HCT116 (cell line): Measurements from ENCODE around the gene LIMS3. TPM values are rescaled to one million over a fixed set of nuclear protein-coding genes. Genes with fewer than 3 reads are reported as not detected.
"Not testable (repeated sequence)": the region's sequence is repeated elsewhere in the genome, so short reads cannot be mapped to it uniquely, and the experiment has no call there.

ENCODE experiments used
- ATAC-seq: fragments of 200-7000 bp; cut with Tn5 transposase; 2 replicates; pipeline ENCODE4 v1.9.1; 2020; ENCODE audit warnings: mild to moderate bottlenecking, moderate library complexity
- BruUV-seq: library from RNA; stranded (reverse); fragments of 400-500 nt; replicated peaks from 2 replicates; lab custom pipeline; 2021; lab: Mats Ljungman, UMichigan
- CTCF ChIA-PET: fragments of 300-600 bp; sonication (Branson Sonifier 250); formaldehyde crosslinking; loops from one replicate; lab custom pipeline; 2021; ENCODE audit warnings: antibody characterized with exemption; lab: Charles Lee
- POLR2A ChIA-PET: fragments of 300-600, 350-600 bp; sonication (Branson Sonifier 250); formaldehyde crosslinking; loops from one replicate; lab custom pipeline; 2021; ENCODE audit warnings: antibody characterized with exemption; lab: Charles Lee
- RAD21 ChIA-PET, 2 experiments: fragments of 300-600 bp; sonication (Branson Sonifier 250); formaldehyde crosslinking; loops; one replicate each; lab custom pipeline; 2023; ENCODE audit warnings: low total read pairs in 2 of 2; ENCODE audit not compliant: uncharacterized antibody in 2 of 2, unreplicated experiment in 2 of 2, low non-redundant PET in 1 of 2; lab: Charles Lee
- DNase-seq: peaks from one replicate; pipeline ENCODE4 v3.0.0-alpha.2; 2010; ENCODE audit warnings: low read depth, low spot score
- H2AFZ ChIP-seq: fragments of 200-600 bp; shearing (Covaris generic), sonication (generic); 2 replicates; pipeline ENCODE4 v1.6.1; 2017; ENCODE audit warnings: low read depth, mixed run types, mixed read lengths, antibody characterized with exemption, low read length; ENCODE audit not compliant: poor library complexity, severe bottlenecking
- H3K27ac ChIP-seq: 2 replicates; pipeline ENCODE4 v1.5.1; 2012; ENCODE audit warnings: low read depth, low read length
- H3K27me3 ChIP-seq: fragments of 200-600 bp; sonication (generic); 2 replicates; pipeline ENCODE4 v1.6.1; 2016; ENCODE audit warnings: mixed run types, low read length, mixed read lengths; ENCODE audit not compliant: insufficient read depth
- H3K36me3 ChIP-seq, 2 experiments: fragments of 200-500 bp in 1 of 2; fragments of 200-600 bp in 1 of 2; sonication (Bioruptor generic) in 1 of 2; sonication (generic) in 1 of 2; 2 replicates each; pipeline versions ENCODE4 v1.5.1 to v1.6.1; 2014 to 2016; ENCODE audit warnings: low read length in 2 of 2, inconsistent platforms in 1 of 2, mixed read lengths in 1 of 2, mixed run types in 1 of 2; ENCODE audit not compliant: insufficient read depth in 2 of 2, control insufficient read depth in 1 of 2
- H3K4me1 ChIP-seq, 2 experiments: fragments of 200-600 bp in 1 of 2; sonication (generic) in 1 of 2; 2 replicates each; pipeline versions ENCODE4 v1.5.1 to v1.6.1; 2012 to 2017; ENCODE audit warnings: low read length in 2 of 2, inconsistent platforms in 1 of 2, mild to moderate bottlenecking in 1 of 2, mixed read lengths in 1 of 2, mixed run types in 1 of 2, moderate library complexity in 1 of 2; ENCODE audit not compliant: insufficient read depth in 2 of 2, control insufficient read depth in 1 of 2
- H3K4me2 ChIP-seq: fragments of 200-600 bp; sonication (generic); 2 replicates; pipeline ENCODE4 v1.6.1; 2017; ENCODE audit warnings: mixed run types, low read length, mixed read lengths
- H3K4me3 ChIP-seq, 2 experiments: fragments of 200-600 bp in 1 of 2; sonication (generic) in 1 of 2; replicated peaks in 1 of 2; 2 replicates each; pipeline ENCODE4 v1.5.1; 2011 to 2016; ENCODE audit warnings: low read length in 2 of 2, control low read depth in 1 of 2, low read depth in 1 of 2, mild to moderate bottlenecking in 1 of 2, mixed read lengths in 1 of 2, mixed run types in 1 of 2
- H3K79me2 ChIP-seq: fragments of 200-600 bp; sonication (generic); 2 replicates; pipeline ENCODE4 v1.6.1; 2017; ENCODE audit warnings: mild to moderate bottlenecking, mixed run types, low read length, moderate library complexity, mixed read lengths; ENCODE audit not compliant: insufficient read depth
- H3K9ac ChIP-seq: fragments of 200-600 bp; sonication (generic); 2 replicates; pipeline ENCODE4 v1.6.1; 2016; ENCODE audit warnings: low read length, mixed read lengths
- H3K9me2 ChIP-seq: fragments of 200-600 bp; sonication (generic), shearing (Covaris generic); 2 replicates; pipeline ENCODE4 v1.6.1; 2017; ENCODE audit warnings: mixed run types, mild to moderate bottlenecking, moderate library complexity; ENCODE audit not compliant: insufficient read depth
- H3K9me3 ChIP-seq, 2 experiments: fragments of 200-500 bp in 1 of 2; fragments of 200-600 bp in 1 of 2; sonication (Bioruptor generic) in 1 of 2; sonication (generic) in 1 of 2; 2 replicates each; pipeline ENCODE4 v1.6.1; 2014 to 2017; ENCODE audit warnings: low read length in 2 of 2, mixed read lengths in 2 of 2, inconsistent platforms in 1 of 2, low read depth in 1 of 2, mild to moderate bottlenecking in 1 of 2, mixed run types in 1 of 2, moderate library complexity in 1 of 2; ENCODE audit not compliant: control insufficient read depth in 1 of 2, insufficient read depth in 1 of 2
- H4K20me1 ChIP-seq: fragments of 200-600 bp; sonication (generic), shearing (Covaris generic); 2 replicates; pipeline ENCODE4 v1.6.1; 2017; ENCODE audit warnings: mixed run types, mild to moderate bottlenecking, moderate library complexity; ENCODE audit not compliant: insufficient read depth
- intact Hi-C: fragments of 100-400 bp; cut with micrococcal nuclease; formaldehyde crosslinking; loops from 2 replicates; pipeline ENCODE4 v1.10.0; 2022
- total RNA-seq: library from RNA; stranded (reverse); gene quantifications from one replicate; pipeline ENCODE4 v1.2.1, GENCODE V29; 2021; ENCODE audit not compliant: unreplicated experiment

The LIMS3 gene
- total RNA-seq, 1 experiment from 2014 or later, result 1.1 TPM

DNA sequence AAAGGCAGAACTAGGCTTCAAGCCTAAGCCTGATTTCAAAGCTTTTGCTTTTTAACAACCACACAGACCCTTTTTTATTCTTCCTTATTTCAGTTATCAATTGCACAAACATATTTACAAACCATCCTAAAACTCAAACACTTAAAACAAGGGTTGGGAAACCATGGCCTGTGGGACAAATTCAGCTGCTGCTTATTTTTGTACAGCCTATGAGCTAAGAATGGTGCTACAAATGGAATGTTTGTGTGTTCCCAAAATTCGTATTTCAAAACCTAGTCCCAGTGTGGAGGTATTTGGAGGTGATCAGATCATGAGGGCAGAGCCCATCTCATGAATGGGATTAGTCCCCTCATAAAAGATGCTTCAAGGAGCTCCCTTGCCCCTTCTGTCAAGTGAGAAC, 67.0 kb downstream of the LIMS3 start:
- H3K36me3 ChIP-seq, H3K4me1 ChIP-seq, H3K4me3 ChIP-seq, H3K9me2 ChIP-seq, H3K9ac ChIP-seq, BruUV-seq, H3K79me2 ChIP-seq, H3K27ac ChIP-seq, H3K4me2 ChIP-seq, H3K27me3 ChIP-seq, POLR2A ChIA-PET, ATAC-seq, CTCF ChIA-PET, H3K9me3 ChIP-seq, RAD21 ChIA-PET, intact Hi-C loops, H4K20me1 ChIP-seq, H2AFZ ChIP-seq, DNase-seq: not testable (repeated sequence)

DNA sequence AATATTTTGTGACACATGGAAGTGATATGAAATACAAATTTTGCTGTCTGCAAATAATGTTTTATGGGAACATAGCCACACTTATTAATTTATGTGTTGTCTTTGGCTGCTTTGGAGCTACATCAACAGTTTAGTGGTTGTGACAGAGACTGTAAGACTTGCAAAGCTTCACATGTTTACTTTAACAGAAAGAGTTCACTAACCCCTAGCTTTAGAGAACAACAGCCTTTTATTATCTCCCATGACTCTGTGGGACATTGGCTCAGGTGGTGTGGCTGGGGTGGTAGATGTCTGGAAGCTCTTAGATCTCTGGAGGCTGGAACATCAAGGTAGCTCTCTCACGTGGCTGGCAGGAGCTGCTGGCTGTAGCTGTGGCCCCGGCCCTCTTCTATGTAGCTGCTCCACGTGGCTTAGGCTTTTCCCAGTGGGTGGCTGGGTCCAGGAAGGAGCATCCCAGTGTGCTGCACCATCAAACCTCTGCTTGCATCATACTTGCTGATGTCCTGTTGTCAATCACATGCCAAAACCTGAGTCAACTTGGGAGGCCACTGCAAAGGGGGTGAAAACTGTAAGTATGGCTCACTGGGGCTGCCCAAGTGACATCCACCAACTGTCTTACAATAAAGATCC, 67.7 kb downstream of the LIMS3 start:
- H3K4me2 ChIP-seq, H3K4me3 ChIP-seq, H2AFZ ChIP-seq, DNase-seq, H4K20me1 ChIP-seq, ATAC-seq, H3K36me3 ChIP-seq, H3K79me2 ChIP-seq, H3K4me1 ChIP-seq, H3K9me3 ChIP-seq, BruUV-seq, H3K9ac ChIP-seq, POLR2A ChIA-PET, CTCF ChIA-PET, RAD21 ChIA-PET, intact Hi-C loops, H3K27me3 ChIP-seq, H3K9me2 ChIP-seq, H3K27ac ChIP-seq: not testable (repeated sequence)

DNA sequence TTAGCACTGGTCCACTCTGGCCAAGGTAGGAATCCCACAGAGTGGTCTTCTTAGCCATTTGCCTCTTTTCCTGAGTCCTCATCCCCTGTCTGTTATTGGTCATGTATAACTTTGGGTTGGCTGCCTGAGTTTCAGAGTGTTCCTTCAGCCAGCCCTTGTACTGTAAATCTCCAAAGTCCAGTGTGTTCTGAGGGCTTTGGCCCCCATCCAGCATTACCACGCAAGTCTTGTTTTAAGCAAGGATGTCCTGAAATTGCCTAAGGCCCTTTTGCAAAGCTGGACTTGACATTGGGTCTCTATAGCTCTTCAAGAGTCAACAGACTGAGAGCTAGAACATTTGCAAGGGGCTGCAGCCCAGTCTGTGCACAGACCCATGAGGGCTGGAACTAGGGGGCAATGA, 68.4 kb downstream of the LIMS3 start:
- H3K27ac ChIP-seq, H3K79me2 ChIP-seq, RAD21 ChIA-PET, H3K9me2 ChIP-seq, intact Hi-C loops, H3K9me3 ChIP-seq, H3K4me3 ChIP-seq, CTCF ChIA-PET, H3K36me3 ChIP-seq, H3K9ac ChIP-seq, H3K4me1 ChIP-seq, H4K20me1 ChIP-seq, DNase-seq, POLR2A ChIA-PET, H3K4me2 ChIP-seq, H3K27me3 ChIP-seq, ATAC-seq, BruUV-seq, H2AFZ ChIP-seq: not testable (repeated sequence)

DNA sequence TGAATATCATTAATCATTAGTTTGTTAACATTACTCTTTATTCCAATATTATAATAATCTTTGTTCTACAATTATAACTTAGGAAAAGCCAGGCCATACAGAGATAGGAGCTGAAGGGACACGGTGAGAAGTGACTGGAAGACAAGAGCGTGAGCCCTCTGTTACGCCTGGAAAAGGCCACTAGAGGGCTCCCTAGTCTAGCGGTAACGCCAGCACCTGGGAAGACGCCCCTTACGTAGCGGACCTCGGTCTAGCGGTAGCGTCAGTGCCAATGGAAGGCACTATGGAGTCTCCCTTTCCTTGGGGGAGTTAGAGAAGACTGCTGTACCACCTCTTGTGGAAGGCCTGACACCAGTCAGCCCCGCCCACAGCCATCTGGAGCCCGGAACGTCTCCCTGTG, 71.4 kb downstream of the LIMS3 start:
- BruUV-seq, CTCF ChIA-PET, H3K4me2 ChIP-seq, H3K9me2 ChIP-seq, H3K4me1 ChIP-seq, H3K27me3 ChIP-seq, POLR2A ChIA-PET, H3K79me2 ChIP-seq, H2AFZ ChIP-seq, H3K27ac ChIP-seq, H3K36me3 ChIP-seq, H3K4me3 ChIP-seq, intact Hi-C loops, RAD21 ChIA-PET, H3K9ac ChIP-seq, DNase-seq, H4K20me1 ChIP-seq, H3K9me3 ChIP-seq: not testable (repeated sequence)
- ATAC-seq, result peak; percentile 99
